Thymus (tissue), 11 donors: ENCODE measurements around the gene ST3GAL5. TPM values are rescaled to one million over a fixed set of nuclear protein-coding genes. Genes with fewer than 3 reads are reported as not detected.

Source experiments
- DNase-seq, 9 donors: peaks; one replicate each; pipeline ENCODE4 v3.0.0-alpha.2; 2013; ENCODE audit warnings: low spot score in 9 of 9, low read depth in 6 of 9, missing footprints in 1 of 9
- H3K27ac ChIP-seq, 2 donors: one replicate each; pipeline ENCODE4 v1.5.1; 2013; ENCODE audit warnings: control low read depth in 1 of 2, low read depth in 1 of 2, low read length in 1 of 2, mild to moderate bottlenecking in 1 of 2, moderate library complexity in 1 of 2
- H3K27me3 ChIP-seq, 2 donors: one replicate each; pipeline ENCODE4 v1.5.1; 2013; ENCODE audit warnings: low read length in 1 of 2; ENCODE audit not compliant: control insufficient read depth in 2 of 2, insufficient read depth in 1 of 2
- H3K36me3 ChIP-seq, 2 donors: one replicate each; pipeline ENCODE4 v1.5.1; 2013; ENCODE audit warnings: low read length in 1 of 2, mild to moderate bottlenecking in 1 of 2, moderate library complexity in 1 of 2; ENCODE audit not compliant: control insufficient read depth in 2 of 2, insufficient read depth in 2 of 2
- H3K4me1 ChIP-seq, 2 donors: one replicate each; pipeline ENCODE4 v1.5.1; 2013; ENCODE audit warnings: low read length in 2 of 2; ENCODE audit not compliant: control insufficient read depth in 2 of 2, insufficient read depth in 2 of 2
- H3K4me3 ChIP-seq, 2 donors: one replicate each; pipeline ENCODE4 v1.5.1; 2013; ENCODE audit warnings: low read length in 2 of 2, control low read depth in 1 of 2, mild to moderate bottlenecking in 1 of 2
- H3K9me3 ChIP-seq, 2 donors: one replicate each; pipeline ENCODE4 v1.5.1; 2013; ENCODE audit warnings: low read length in 1 of 2, mild to moderate bottlenecking in 1 of 2; ENCODE audit not compliant: control insufficient read depth in 2 of 2, insufficient read depth in 1 of 2
- WGBS: extraction: QIAGEN DNeasy Blood & Tissue Kit; methylation state at CpG from one replicate; pipeline ENCODE4 v1.1.7; 2013; 5-methylcytosine and 5-hydroxymethylcytosine counted together
- polyA plus RNA-seq: library from polyadenylated mRNA; stranded (reverse); fragments of 200-250 nt; gene quantifications from one replicate; pipeline ENCODE4 v1.2.3, GENCODE V29; 2013
- total RNA-seq: library from RNA; stranded (reverse); fragments of 120-200 nt; gene quantifications from one replicate; pipeline ENCODE4 v1.2.4, GENCODE V29; 2013
- donor health status: healthy.

The ST3GAL5 gene
- total and polyA plus RNA-seq, 2 donors, result 35.4 to 39.2 TPM

DNA sequence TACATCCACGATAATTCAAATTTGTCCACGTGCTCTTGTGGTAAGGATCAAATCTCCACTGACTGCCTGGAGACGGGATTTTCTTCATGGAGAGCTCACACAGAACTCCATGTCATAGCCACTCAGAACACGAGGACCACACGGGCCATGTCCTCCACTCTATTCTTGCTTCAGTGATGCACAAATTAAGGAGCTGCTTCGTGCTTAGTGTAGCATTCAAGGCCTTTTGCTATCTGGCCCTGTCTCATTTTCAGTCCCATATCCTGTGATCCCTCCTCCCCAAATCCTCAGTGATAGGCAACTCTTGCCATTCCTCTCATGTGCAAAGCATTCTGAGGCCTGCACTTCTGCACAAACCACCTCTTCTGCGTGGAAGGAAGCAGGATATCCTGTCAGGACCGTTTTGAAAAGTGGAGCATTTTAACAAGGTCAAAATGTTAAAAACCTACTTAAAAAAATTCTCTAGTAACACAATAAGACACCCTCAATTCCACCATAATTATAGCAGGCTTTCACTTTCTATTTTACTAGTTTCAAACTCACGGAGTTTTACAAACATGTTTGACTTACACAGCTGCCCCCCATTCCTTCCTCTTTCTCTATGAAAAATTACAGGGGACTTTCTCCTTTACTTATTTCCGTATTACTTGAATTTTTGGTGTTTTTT lies 35.2 kb downstream of the ST3GAL5 start:
- H3K4me1 ChIP-seq, result peaks cover 26 to 41% of the 10 kb centered on the region in 2 donors
- DNase-seq, result peak in 8 of 9 donors; percentile 47 to 80 (median 64)
- no peaks in the 10 kb centered on the region for H3K27me3 ChIP-seq
- WGBS, result 35% methylated on average over 10 of the region's 10 CpGs
- peaks cover 42 to 75% of the 10 kb centered on the region in 2 donors for H3K36me3 ChIP-seq
- no peaks in the 10 kb centered on the region for H3K9me3 ChIP-seq
- H3K27ac ChIP-seq, result peak overlapping the region; percentile 98 to 99
- H3K4me3 ChIP-seq, result peak overlapping the region; percentile 8 to 25

DNA sequence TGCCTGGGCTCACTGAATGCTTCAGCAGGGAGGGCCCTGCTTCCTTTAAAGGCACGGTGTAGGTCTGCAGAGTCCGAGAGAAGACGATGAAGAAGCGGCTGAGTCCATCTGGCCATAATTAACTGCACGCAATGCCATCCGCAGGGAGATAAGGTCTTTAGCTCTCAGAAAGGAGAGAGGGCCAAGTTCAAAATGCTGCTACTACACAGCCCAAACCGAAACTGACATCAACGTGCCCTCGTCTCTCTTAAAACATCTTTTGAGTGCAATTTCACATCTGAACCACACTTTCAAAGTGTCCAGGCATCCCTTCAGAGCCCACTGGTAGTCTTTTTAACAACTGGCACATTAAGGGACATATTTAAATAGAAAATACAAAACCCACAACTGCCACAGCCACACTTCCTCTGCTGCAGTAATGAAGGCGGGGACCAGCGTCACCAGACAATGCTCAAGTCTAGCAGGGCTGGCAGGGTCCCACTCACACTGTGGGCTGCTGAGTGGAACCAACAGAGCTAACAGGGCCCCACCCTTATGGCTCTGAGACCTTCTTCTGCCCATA lies 35.8 kb downstream of the ST3GAL5 start:
- H3K4me1 ChIP-seq, result peaks cover 26 to 41% of the 10 kb centered on the region in 2 donors
- 52% methylated on average over 11 of the region's 11 CpGs for WGBS

DNA sequence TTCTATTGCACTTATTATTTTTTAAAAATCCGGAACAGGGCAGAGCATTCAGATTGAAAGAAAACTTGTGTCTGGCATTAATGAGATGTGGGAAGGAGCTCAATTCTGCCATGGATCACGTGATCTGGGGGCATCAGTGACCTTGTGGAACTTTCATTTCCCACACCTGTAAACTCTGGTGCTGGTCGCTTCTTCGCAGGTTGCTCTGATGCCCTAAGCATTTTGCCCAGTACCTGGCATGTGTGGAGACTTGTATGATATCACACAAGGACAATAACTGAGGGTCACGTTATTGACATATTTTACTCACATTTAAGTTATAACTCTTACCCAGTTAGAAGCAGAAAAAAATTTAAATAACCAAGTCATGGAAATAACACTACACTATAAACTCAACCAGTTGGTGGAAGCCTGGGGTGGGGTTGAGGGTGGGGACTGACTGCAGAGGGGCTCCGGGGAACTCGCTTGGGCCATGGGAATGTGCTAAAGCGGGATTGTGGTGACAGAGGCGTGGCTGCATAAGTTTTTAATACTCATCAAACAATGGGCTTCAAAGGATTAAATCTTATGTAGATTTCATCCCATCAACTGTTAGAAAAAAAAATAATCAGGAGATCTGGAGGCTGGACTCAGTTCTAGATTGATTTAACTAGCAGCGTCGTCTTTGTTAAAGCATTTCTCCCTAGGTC lies 36.5 kb downstream of the ST3GAL5 start:
- H3K36me3 ChIP-seq, result peaks cover 35 to 79% of the 10 kb centered on the region in 2 donors
- no peaks in the 10 kb centered on the region for H3K27me3 ChIP-seq
- peak overlapping the region; percentile 98 to 99 for H3K27ac ChIP-seq
- H3K4me1 ChIP-seq, result peaks cover 26 to 42% of the 10 kb centered on the region in 2 donors
- DNase-seq, result no peak
- WGBS, result 95% methylated on average over 11 of the region's 11 CpGs
- no peaks in the 10 kb centered on the region for H3K9me3 ChIP-seq
- no peak overlapping the region for H3K4me3 ChIP-seq

More for the DNA sequence above, 35.8 kb downstream of the ST3GAL5 start:
- H3K4me3 ChIP-seq, result peak overlapping the region in 1 of 2 donors; percentile 8
- DNase-seq, result peak in 7 of 9 donors; percentile 42 to 80 (median 51)
- H3K27ac ChIP-seq, result peak overlapping the region; percentile 98 to 99
- no peaks in the 10 kb centered on the region for H3K9me3 ChIP-seq
- peaks cover 36 to 77% of the 10 kb centered on the region in 2 donors for H3K36me3 ChIP-seq
- no peaks in the 10 kb centered on the region for H3K27me3 ChIP-seq

DNA sequence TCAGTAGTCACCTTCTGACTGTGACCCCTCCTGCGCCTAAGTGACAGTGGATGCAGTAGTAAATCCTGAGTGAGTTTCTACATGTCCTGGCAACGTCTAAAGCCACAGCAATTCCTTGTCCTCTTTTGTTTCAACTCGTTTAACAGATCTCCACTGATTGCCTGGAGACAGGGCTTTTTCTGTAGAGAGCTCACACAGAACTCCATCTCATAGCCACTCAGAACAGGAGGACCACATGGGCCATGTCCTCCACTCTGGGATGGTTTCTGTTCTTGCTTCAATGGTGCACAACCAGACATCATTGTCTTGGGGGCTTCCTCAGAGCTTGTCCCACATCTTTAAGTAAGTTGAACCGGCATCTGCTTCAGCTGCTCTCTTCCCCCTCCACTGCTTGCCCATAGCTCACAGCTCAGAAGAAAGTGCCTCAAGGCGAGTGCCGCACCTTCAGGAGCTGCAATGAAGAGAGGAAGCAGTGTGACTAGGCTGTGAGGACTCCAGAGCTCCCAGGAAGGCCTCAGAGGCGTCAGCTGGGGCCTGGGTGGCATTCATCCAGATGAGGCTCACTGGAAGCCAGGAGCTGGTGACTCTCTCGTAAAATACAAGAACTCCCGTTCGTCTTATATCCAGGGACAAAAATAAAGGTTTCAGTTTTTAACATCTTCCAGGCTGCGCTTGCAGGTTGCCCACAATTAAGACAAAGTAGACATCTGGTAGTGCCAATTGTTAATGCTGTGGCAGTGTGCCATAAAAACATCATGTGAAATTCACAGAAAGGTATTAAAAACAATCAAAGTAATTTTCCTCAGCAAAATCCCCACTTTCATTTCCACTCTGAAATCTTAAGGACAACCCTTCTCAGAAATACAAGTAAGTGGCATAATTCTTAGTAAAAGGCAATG lies 37.3 kb downstream of the ST3GAL5 start:
- 66% methylated on average over 11 of the region's 11 CpGs for WGBS
- Histone ChIP-seq H3K27me3 (no peaks in the 10 kb centered on the region), H3K4me1 (peaks cover 26 to 46% of the 10 kb centered on the region in 2 donors), H3K9me3 (no peaks in the 10 kb centered on the region), H3K36me3 (peaks cover 38 to 83% of the 10 kb centered on the region in 2 donors), H3K27ac (peak overlapping the region; percentile 83 to 98), H3K4me3 (no peak overlapping the region)
- no peak for DNase-seq

DNA sequence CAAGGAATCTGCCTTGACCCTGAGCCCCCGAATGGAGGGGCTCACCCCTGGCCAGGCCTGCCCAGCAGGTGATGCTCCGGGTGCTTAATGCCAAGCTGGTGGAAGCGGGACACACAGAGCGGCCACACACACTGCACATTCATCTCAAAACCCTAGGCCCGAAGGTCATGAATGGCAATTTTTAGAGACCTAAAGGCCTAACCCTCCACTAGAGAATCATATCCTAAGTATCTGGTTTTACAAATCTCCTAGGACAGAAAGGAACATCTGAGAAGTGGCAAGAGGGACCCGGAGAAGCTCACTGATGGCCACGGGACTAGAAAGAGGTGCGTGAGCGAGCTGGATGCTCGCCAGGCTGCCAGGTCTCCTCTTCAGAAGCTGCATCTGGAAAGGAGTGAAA lies 38.3 kb downstream of the ST3GAL5 start:
- Histone ChIP-seq H3K4me1 (peaks cover 26 to 46% of the 10 kb centered on the region in 2 donors), H3K27ac (no peak overlapping the region), H3K9me3 (no peaks in the 10 kb centered on the region), H3K4me3 (no peak overlapping the region), H3K36me3 (peaks cover 41 to 83% of the 10 kb centered on the region in 2 donors), H3K27me3 (no peaks in the 10 kb centered on the region)
- no peak for DNase-seq
- 98% methylated on average over 10 of the region's 10 CpGs for WGBS

DNA sequence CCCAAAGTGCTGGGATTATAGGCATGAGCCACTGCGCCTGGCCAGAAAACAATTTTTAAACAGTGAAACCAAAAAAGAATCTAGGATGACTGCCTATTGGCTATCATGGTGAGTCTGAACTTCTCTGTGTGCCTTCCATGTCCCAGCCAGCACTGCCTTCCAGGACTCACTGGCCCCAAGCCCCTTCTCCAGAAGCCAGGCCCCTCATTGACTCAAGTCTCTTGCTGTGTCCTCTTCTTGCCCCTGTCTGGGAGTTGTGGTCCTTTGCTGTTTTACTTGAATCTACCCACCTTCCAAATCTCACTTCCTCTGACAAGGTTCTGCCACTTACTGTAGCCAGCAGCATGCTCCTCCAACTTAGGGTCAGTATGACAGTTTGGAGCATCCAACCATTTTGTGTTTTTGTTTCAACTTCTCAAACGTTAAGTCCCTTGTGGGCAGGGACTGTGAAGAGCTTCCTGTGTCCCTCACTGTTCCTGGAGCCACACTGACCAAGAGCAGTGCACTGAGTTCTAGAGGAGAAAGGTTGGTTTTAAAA lies 41.7 kb downstream of the ST3GAL5 start:
- H3K4me3 ChIP-seq, result no peak overlapping the region
- DNase-seq, result no peak
- H3K9me3 ChIP-seq, result peaks cover 0 to 3% of the 10 kb centered on the region in 2 donors
- H3K36me3 ChIP-seq, result peaks cover 50 to 85% of the 10 kb centered on the region in 2 donors
- no peak overlapping the region for H3K27ac ChIP-seq
- no peaks in the 10 kb centered on the region for H3K27me3 ChIP-seq
- H3K4me1 ChIP-seq, result peaks cover 4 to 16% of the 10 kb centered on the region in 2 donors
- 93% methylated on average over 2 of the region's 2 CpGs for WGBS

DNA sequence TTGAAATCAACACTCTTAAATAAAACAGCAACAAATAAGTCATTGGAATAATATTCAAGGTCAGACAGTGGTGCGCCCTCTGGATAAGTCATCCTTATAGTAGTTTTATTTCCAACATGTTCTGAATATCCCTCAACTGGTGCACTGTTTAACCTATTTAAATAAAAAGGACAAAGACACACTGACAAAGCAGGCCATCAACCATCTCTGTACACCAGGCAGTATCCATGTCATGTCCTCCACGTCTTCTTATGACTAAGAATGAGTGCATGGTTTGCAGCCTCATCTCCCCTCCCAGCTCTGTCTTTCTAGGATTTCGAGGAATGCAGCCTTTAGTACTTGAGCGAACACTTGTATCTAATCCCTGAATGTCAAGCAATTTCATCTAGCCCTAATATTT lies 42.4 kb downstream of the ST3GAL5 start:
- Histone ChIP-seq H3K27ac (no peak overlapping the region), H3K4me1 (peaks cover 1 to 11% of the 10 kb centered on the region in 2 donors), H3K36me3 (peaks cover 54 to 87% of the 10 kb centered on the region in 2 donors), H3K27me3 (no peaks in the 10 kb centered on the region), H3K9me3 (peaks cover 0 to 3% of the 10 kb centered on the region in 2 donors), H3K4me3 (no peak overlapping the region)
- WGBS, result 99% methylated on average over 4 of the region's 4 CpGs
- no peak for DNase-seq

DNA sequence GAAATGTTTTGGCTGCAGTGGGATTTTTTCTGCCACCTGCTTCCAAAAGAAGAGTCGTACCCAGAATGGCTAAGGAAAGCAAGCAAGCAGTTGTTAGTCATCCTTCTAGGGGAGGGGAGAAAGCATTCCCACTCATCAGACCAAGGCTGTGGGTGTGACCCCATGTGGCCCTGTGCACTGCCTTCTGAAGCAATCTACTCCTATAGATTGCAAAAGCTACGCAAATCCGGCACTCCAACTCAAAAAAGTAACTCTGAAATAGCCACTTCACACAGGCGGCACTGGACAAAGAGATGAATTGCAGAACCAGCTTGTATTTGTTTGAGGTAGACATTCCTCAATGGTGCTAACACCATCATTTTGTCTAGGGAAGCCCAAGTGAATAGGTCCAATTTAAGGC lies 44.3 kb downstream of the ST3GAL5 start:
- peaks cover 0 to 6% of the 10 kb centered on the region in 2 donors for H3K4me1 ChIP-seq
- peaks cover 54 to 80% of the 10 kb centered on the region in 2 donors for H3K36me3 ChIP-seq
- WGBS, result 86% methylated on average over 4 of the region's 4 CpGs
- no peak overlapping the region for H3K27ac ChIP-seq
- H3K27me3 ChIP-seq, result no peaks in the 10 kb centered on the region
- H3K4me3 ChIP-seq, result no peak overlapping the region
- H3K9me3 ChIP-seq, result peaks cover 0 to 3% of the 10 kb centered on the region in 2 donors
- no peak for DNase-seq
